Transverse colon (tissue), 3 donors: ENCODE data around the gene AP3M1.

Experiments
- CTCF ChIP-seq, 5 experiments: fragments of 200-600 bp in 3 of 5; fragments of 450-650 bp in 2 of 5; sonication (generic) in 3 of 5; IDR thresholded peaks; 1 replicate in 2 of 5; 2 replicates in 3 of 5; pipeline ENCODE4 v1.5.1; 2016 to 2017; ENCODE audit warnings: antibody characterized with exemption in 5 of 5, inconsistent platforms in 3 of 5, mild to moderate bottlenecking in 2 of 5, moderate library complexity in 1 of 5
- EP300 ChIP-seq: sonication (generic); formaldehyde crosslinking; IDR thresholded peaks from one replicate; pipeline ENCODE4 v1.6.1; 2017; ENCODE audit warnings: antibody characterized with exemption, low read depth
- POLR2A ChIP-seq: fragments of 450-650 bp; IDR thresholded peaks from one replicate; pipeline ENCODE4 v1.6.1; 2016; ENCODE audit warnings: antibody characterized with exemption, mild to moderate bottlenecking, moderate library complexity

GRCh38 chr10:74075906-74076305 is 74.7 kb downstream of the AP3M1 start:
- TF ChIP-seq POLR2A (no peak), CTCF (IDR thresholded peaks at IDR 0.05) (no peak), EP300 (no peak)
